ENCODE results near the gene ARHGEF37. TPM values are rescaled to one million over a fixed set of nuclear protein-coding genes. Genes with fewer than 3 reads are reported as not detected.

ARHGEF37 gene
- total and polyA plus RNA-seq, 2 of the 8 experiments (the other 6 are each of a cell fraction or from before 2014, with no cell fraction given), result 0.21 to 0.48 TPM

DNA sequence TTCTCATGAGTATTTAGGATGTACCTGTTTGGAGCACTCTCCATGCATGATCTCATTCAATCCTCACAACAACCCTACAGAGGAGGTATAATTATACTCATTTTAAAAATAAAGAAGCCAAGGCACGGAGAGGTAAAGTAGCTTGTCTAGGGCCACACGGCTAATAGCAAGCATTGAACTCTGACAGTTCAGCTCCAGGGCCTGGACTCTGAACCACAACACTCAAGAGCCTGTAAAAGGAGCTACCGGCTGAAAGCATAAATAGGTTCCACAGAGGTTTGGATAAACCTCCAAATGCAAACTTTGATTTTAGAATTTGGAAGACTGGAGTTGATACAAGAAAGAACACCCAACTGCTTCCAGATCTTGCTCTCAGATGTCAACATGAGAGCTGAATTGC lies 41.2 kb downstream of the ARHGEF37 start:
- Histone ChIP-seq H4K20me1 (replicated peaks in 1 of 2; ENCODE audit: control insufficient read depth in 1 of 2, insufficient read depth in 2 of 2, low read length in 2 of 2) (no peaks in the 10 kb centered on the region), H3K27me3 (replicated peaks in 1 of 4; ENCODE audit: control insufficient read depth in 3 of 4, extremely low read depth in 1 of 4, insufficient read depth in 3 of 4, low read length in 3 of 4) (no peaks in the 10 kb centered on the region), H3K56ac (replicated peaks; ENCODE audit: insufficient read length, low read depth, low read length) (no peak overlapping the region), H3K4me1 (replicated peaks in 1 of 4; ENCODE audit: control insufficient read depth in 3 of 4, insufficient read depth in 4 of 4, low read length in 3 of 4) (0 out of 7 replicates have a peak, but pooled peaks cover 0 to 3% (median 0%) of the 10 kb centered on the region in 4 experiments), H3K9me3 (ENCODE audit: insufficient read depth in 2 of 2, low read depth in 1 of 2, low read length in 1 of 2) (no peaks in the 10 kb centered on the region), H2BK12ac (ENCODE audit: low read depth, low read length) (no peak overlapping the region), H3K18ac (ENCODE audit: extremely low read depth, low read length) (no peak overlapping the region), H2BK20ac (ENCODE audit: low read length) (no peak overlapping the region), H2BK15ac (ENCODE audit: low read length) (no peak overlapping the region), H3K79me1 (ENCODE audit: low read depth, low read length) (no peaks in the 10 kb centered on the region; the same call in 1 of the 2 replicates), H3K4ac (replicated peaks; ENCODE audit: insufficient read length, low read depth, low read length) (no peak overlapping the region), H3K36me3 (ENCODE audit: control insufficient read depth in 2 of 4, insufficient read depth in 4 of 4, low read length in 3 of 4) (no peaks in the 10 kb centered on the region), H3K23me2 (ENCODE audit: low read depth, low read length) (no peaks in the 10 kb centered on the region), H2AK5ac (ENCODE audit: low read depth, low read length) (no peak overlapping the region), H3K4me3 (ENCODE audit: extremely low read depth in 1 of 4, insufficient read depth in 2 of 4, low read depth in 3 of 4, low read length in 4 of 4) (no peak overlapping the region), H4K8ac (ENCODE audit: extremely low read depth, insufficient read depth, low read length) (no peak overlapping the region), H3K27ac (ENCODE audit: low read depth, low read length) (no peak overlapping the region), H3K79me2 (ENCODE audit: control insufficient read depth in 1 of 2, insufficient read depth in 2 of 2, low read length in 2 of 2) (no peaks in the 10 kb centered on the region), H3K4me2 (ENCODE audit: insufficient read depth in 1 of 2, low read depth in 2 of 2, low read length in 2 of 2) (no peak overlapping the region), H4K5ac (ENCODE audit: insufficient read length, low read depth, low read length) (no peak overlapping the region), H2BK120ac (replicated peaks; ENCODE audit: low read depth, low read length) (no peak overlapping the region), H3K14ac (ENCODE audit: insufficient read length) (no peak overlapping the region), H3K23ac (ENCODE audit: insufficient read length) (no peak overlapping the region), H4K91ac (replicated peaks; ENCODE audit: insufficient read length, low read length) (no peak overlapping the region), H2BK5ac (ENCODE audit: low read depth, low read length) (no peak overlapping the region), H3K9ac (replicated peaks in 1 of 4; ENCODE audit: extremely low read depth in 1 of 4, low read depth in 3 of 4, low read length in 3 of 4) (no peak overlapping the region), H2AFZ (ENCODE audit: low read length) (no peak overlapping the region)
- DNase-seq (ENCODE audit: low read depth in 1 of 2, low spot score in 2 of 2) (no peak), FAIRE-seq (no peak)
- WGBS, 2 experiments (ENCODE audit: extremely low coverage in 1 of 2, insufficient coverage in 1 of 2, insufficient read length in 1 of 2, insufficient replicate concordance in 2 of 2, low coverage in 1 of 2, low lambda C conversion rate in 2 of 2, missing lambda C conversion rate in 1 of 2), result 77% methylated on average over 3 of the region's 3 CpGs; no CpG with 5 or more reads in 1 of the 2 experiments
- CTCF ChIA-PET (ENCODE audit: partially characterized antibody), result interaction anchor here (0.7 to 6.2 kb wide), 16 partner anchors 10 to 368 kb away, joined by 3 to 33 read pairs (median 4); partner anchors contain the start of gene ARHGEF37
- POLR2A ChIA-PET (ENCODE audit: partially characterized antibody), result interaction anchor here (0.9 to 1.1 kb wide), 3 partner anchors 9 to 250 kb away, joined by 3 read pairs; no protein-coding TSS in a partner anchor
- TF ChIP-seq BACH1 (IDR thresholded peaks at IDR 0.05; ENCODE audit: low read length) (no peak), RXRA (IDR thresholded peaks at IDR 0.05; ENCODE audit: insufficient read depth, low read depth, low read length) (no peak), SUZ12 (IDR thresholded peaks at IDR 0.05; ENCODE audit: low read length) (no peak), SP2 (IDR thresholded peaks at IDR 0.05; ENCODE audit: low read length) (no peak), CREB1 (IDR thresholded peaks at IDR 0.05) (no peak), TBP (IDR thresholded peaks at IDR 0.05; ENCODE audit: low read depth, low read length) (no peak), TAF1 (IDR thresholded peaks at IDR 0.05; ENCODE audit: low read depth, low read length) (no peak), CHD2 (IDR thresholded peaks at IDR 0.05; ENCODE audit: low read length) (no peak), POLR2A (IDR thresholded peaks at IDR 0.05; ENCODE audit: control extremely low read depth in 1 of 2, low read depth in 2 of 2, low read length in 2 of 2) (no peak)
- TF ChIP-seq, protein P1, sequence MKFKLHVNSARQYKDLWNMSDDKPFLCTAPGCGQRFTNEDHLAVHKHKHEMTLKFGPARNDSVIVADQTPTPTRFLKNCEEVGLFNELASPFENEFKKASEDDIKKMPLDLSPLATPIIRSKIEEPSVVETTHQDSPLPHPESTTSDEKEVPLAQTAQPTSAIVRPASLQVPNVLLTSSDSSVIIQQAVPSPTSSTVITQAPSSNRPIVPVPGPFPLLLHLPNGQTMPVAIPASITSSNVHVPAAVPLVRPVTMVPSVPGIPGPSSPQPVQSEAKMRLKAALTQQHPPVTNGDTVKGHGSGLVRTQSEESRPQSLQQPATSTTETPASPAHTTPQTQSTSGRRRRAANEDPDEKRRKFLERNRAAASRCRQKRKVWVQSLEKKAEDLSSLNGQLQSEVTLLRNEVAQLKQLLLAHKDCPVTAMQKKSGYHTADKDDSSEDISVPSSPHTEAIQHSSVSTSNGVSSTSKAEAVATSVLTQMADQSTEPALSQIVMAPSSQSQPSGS (IDR thresholded peaks at IDR 0.05; ENCODE audit: low read length), result no peak
